Testis (tissue), 3 donors: ENCODE data around the gene COL4A1. TPM values are rescaled to one million over a fixed set of nuclear protein-coding genes. Genes with fewer than 3 reads are reported as not detected.

Source experiments
- DNase-seq: peaks from one replicate; pipeline ENCODE4 v3.0.0-alpha.2; 2019
- H3K27ac ChIP-seq, 2 donors: fragments of 200-600 bp; sonication (generic); one replicate each; pipeline ENCODE4 v1.5.1; 2019
- H3K27me3 ChIP-seq: fragments of 200-600 bp; sonication (generic); one replicate; pipeline ENCODE4 v1.5.1; 2019
- H3K36me3 ChIP-seq: fragments of 200-600 bp; sonication (generic); one replicate; pipeline ENCODE4 v1.5.1; 2017; ENCODE audit warnings: low read depth; ENCODE audit errors: missing control alignments
- H3K4me1 ChIP-seq: fragments of 200-600 bp; sonication (generic); one replicate; pipeline ENCODE4 v1.5.1; 2019
- H3K4me3 ChIP-seq, 2 donors: fragments of 200-600 bp; sonication (generic); one replicate each; pipeline ENCODE4 v1.5.1; 2017 to 2019
- H3K9me3 ChIP-seq: fragments of 200-600 bp; sonication (generic); one replicate; pipeline ENCODE4 v1.5.1; 2017
- POLR2A ChIP-seq: fragments of 450-650 bp; IDR thresholded peaks from one replicate; pipeline ENCODE4 v1.6.1; 2017; ENCODE audit warnings: antibody characterized with exemption, mild to moderate bottlenecking, moderate library complexity
- WGBS, 2 donors: methylation state at CpG; one replicate each; pipeline ENCODE4 v1.1.5; 2018; 5-methylcytosine and 5-hydroxymethylcytosine counted together
- intact Hi-C: fragments of 100-400 bp; cut with DNase I; formaldehyde crosslinking; loops from one replicate; pipeline ENCODE4 v1.15.1; 2023; ENCODE audit warnings: low total_unique reads
- polyA plus RNA-seq: library from polyadenylated mRNA; stranded (reverse); fragments of 350-450 nt; fragmentation: Illumina TruSeq; extraction: RNeasy Lipid Tissue Mini Kit (QIAGEN cat#74804); gene quantifications from one replicate; pipeline ENCODE4 v1.2.3, GENCODE V29; 2014; ENCODE audit warnings: low read depth, low replicate concordance; ENCODE audit not compliant: insufficient read depth
- total RNA-seq, 2 donors: library from RNA; depleted of rRNA; stranded (reverse); fragments of >200 nt; gene quantifications; one replicate each; pipeline ENCODE4 v1.2.3, GENCODE V29; 2016
- TF ChIP-seq, protein P1 (sequence below), 3 experiments: fragments of 450-650 bp in 2 of 3; fragments of 200-600 bp in 1 of 3; sonication (generic) in 1 of 3; IDR thresholded peaks; one replicate each; pipeline ENCODE4 v1.5.1; 2016 to 2019; ENCODE audit warnings: antibody characterized with exemption in 3 of 3, mild to moderate bottlenecking in 2 of 3, moderate library complexity in 1 of 3

The COL4A1 gene
- total and polyA plus RNA-seq, 3 donors from 2014 or later: 35.5 to 43.0 (median 39.0) TPM

DNA sequence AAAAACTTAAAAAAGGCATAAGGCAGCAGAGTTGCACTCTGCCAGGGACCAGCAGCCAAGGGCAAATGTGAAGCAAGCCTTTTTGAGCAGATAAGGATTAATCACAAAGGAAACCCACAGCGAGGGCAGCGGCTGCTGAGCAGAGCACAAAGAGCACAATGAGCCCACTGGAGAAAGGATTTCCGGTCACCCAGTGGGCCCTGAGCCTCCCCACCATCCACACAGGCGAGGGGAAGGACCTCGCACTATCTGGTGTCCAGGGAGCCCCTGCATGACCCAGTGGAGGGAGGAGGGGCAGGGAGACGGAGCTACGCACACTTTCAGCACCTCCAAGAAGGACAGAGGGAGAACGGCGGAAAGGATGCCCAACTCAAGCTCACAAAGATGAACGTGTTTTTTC lies 40.0 kb downstream of the COL4A1 start:
- DNase-seq: no peak
- no peaks in the 10 kb centered on the region for H3K9me3 ChIP-seq
- intact Hi-C loops: no loop called here
- TF ChIP-seq POLR2A: no peak
- TF ChIP-seq, protein P1, sequence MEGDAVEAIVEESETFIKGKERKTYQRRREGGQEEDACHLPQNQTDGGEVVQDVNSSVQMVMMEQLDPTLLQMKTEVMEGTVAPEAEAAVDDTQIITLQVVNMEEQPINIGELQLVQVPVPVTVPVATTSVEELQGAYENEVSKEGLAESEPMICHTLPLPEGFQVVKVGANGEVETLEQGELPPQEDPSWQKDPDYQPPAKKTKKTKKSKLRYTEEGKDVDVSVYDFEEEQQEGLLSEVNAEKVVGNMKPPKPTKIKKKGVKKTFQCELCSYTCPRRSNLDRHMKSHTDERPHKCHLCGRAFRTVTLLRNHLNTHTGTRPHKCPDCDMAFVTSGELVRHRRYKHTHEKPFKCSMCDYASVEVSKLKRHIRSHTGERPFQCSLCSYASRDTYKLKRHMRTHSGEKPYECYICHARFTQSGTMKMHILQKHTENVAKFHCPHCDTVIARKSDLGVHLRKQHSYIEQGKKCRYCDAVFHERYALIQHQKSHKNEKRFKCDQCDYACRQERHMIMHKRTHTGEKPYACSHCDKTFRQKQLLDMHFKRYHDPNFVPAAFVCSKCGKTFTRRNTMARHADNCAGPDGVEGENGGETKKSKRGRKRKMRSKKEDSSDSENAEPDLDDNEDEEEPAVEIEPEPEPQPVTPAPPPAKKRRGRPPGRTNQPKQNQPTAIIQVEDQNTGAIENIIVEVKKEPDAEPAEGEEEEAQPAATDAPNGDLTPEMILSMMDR (IDR thresholded peaks at IDR 0.05): no peak
- H3K4me3 ChIP-seq: no peak overlapping the region
- H3K4me1 ChIP-seq: peaks cover 21% of the 10 kb centered on the region
- H3K27ac ChIP-seq: no peak overlapping the region
- 79 to 81% methylated on average over 10 of the region's 10 CpGs for WGBS, 2 donors
- no peaks in the 10 kb centered on the region for H3K27me3 ChIP-seq
- no peaks in the 10 kb centered on the region for H3K36me3 ChIP-seq

- no peak for TF ChIP-seq POLR2A
- TF ChIP-seq, protein P1 (IDR thresholded peaks at IDR 0.05): no peak
- Histone ChIP-seq H3K36me3 (no peaks in the 10 kb centered on the region), H3K4me1 (peaks cover 21% of the 10 kb centered on the region), H3K9me3 (no peaks in the 10 kb centered on the region), H3K27ac (no peak overlapping the region), H3K4me3 (no peak overlapping the region), H3K27me3 (no peaks in the 10 kb centered on the region)
- intact Hi-C loops: no loop called here
- 55 to 58% methylated on average over 8 of the region's 8 CpGs for WGBS, 2 donors
- no peak for DNase-seq
Observed at GRCh38 chr13:110266431-110266809, 40.5 kb downstream of the COL4A1 start.

- Histone ChIP-seq H3K4me3 (no peak overlapping the region), H3K27me3 (no peaks in the 10 kb centered on the region), H3K9me3 (no peaks in the 10 kb centered on the region), H3K36me3 (no peaks in the 10 kb centered on the region), H3K4me1 (peaks cover 21% of the 10 kb centered on the region), H3K27ac (no peak overlapping the region)
- intact Hi-C loops: no loop called here
- DNase-seq: no peak
- no peak for TF ChIP-seq POLR2A
- TF ChIP-seq, protein P1 (IDR thresholded peaks at IDR 0.05): no peak
- 64 to 84% methylated on average over 12 to 38 of the region's 38 CpGs for WGBS, 2 donors
Observed at GRCh38 chr13:110265682-110266430, 41.1 kb downstream of the COL4A1 start.

DNA sequence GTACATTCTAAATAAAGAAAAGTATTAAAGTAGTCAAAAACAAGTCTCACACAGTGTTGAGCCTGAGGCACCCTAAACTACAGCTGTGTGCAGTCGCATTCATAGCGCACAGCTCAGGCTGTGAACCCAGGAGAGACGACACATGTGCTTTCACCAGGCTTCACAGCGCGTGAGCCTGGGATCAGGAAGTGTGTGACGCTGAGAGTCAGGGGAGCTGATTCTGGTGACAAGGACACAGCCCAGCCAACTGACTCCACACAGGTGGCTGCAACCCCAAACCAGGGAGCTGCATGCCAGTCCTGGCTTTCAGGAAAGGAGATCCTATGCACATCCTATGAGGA lies 41.6 kb downstream of the COL4A1 start:
- Histone ChIP-seq H3K27ac (no peak overlapping the region), H3K36me3 (no peaks in the 10 kb centered on the region), H3K27me3 (no peaks in the 10 kb centered on the region), H3K4me1 (peaks cover 21% of the 10 kb centered on the region), H3K4me3 (no peak overlapping the region), H3K9me3 (no peaks in the 10 kb centered on the region)
- no peak for DNase-seq
- 85 to 88% methylated on average over 6 of the region's 6 CpGs for WGBS, 2 donors
- no peak for TF ChIP-seq POLR2A
- TF ChIP-seq, protein P1 (IDR thresholded peaks at IDR 0.05): no peak
- intact Hi-C loops: no loop called here

GRCh38 chr13:110264685-110265275 lies 42.2 kb downstream of the COL4A1 start:
- intact Hi-C loops: no loop called here
- no peak for DNase-seq
- WGBS, 2 donors: 77 to 86% methylated on average over 12 of the region's 12 CpGs
- Histone ChIP-seq H3K36me3 (no peaks in the 10 kb centered on the region), H3K4me1 (peaks cover 21% of the 10 kb centered on the region), H3K27me3 (no peaks in the 10 kb centered on the region), H3K4me3 (no peak overlapping the region), H3K9me3 (no peaks in the 10 kb centered on the region), H3K27ac (peak overlapping the region in 1 of 2 donors; percentile 68)
- TF ChIP-seq, protein P1 (IDR thresholded peaks at IDR 0.05): no peak
- no peak for TF ChIP-seq POLR2A
